ENCODE data around the gene CAMTA1.

GRCh38 chr1:7234471-7234755 is 449.2 kb downstream of the CAMTA1 start:
- TF ChIP-seq PATZ1 (CRISPR knock-in tag; IDR thresholded peaks at IDR 0.05; ENCODE audit: borderline replicate concordance) (no peak), ELK1 (CRISPR knock-in tag; IDR thresholded peaks at IDR 0.05) (no peak), KLF16 (IDR thresholded peaks at IDR 0.05) (no peak), USF2 (CRISPR knock-in tag; IDR thresholded peaks at IDR 0.05) (no peak), SIN3A (IDR thresholded peaks at IDR 0.05; ENCODE audit: borderline replicate concordance in 2 of 2, control insufficient read depth in 1 of 2, low read depth in 2 of 2, low read length in 2 of 2) (no peak), EWSR1 (IDR thresholded peaks at IDR 0.05; ENCODE audit: borderline replicate concordance, low read depth, partially characterized antibody) (no peak), POU5F1 (IDR thresholded peaks at IDR 0.05; ENCODE audit: borderline replicate concordance, low read depth, low read length, partially characterized antibody) (no peak), ETS1 (conservative IDR thresholded peaks at IDR 0.05; ENCODE audit: control insufficient read depth, low read depth, low read length) (no peak), RERE (CRISPR knock-in tag; IDR thresholded peaks at IDR 0.05; ENCODE audit: borderline replicate concordance) (no peak), CTCF (IDR thresholded peaks at IDR 0.05 in 2 of 3, conservative IDR thresholded peaks at IDR 0.05 in 1 of 3; ENCODE audit: insufficient read depth in 2 of 3, low read depth in 1 of 3, low read length in 3 of 3) (no peak), ZNF274 (IDR thresholded peaks at IDR 0.05; ENCODE audit: borderline replicate concordance, low read depth, low read length) (no peak), KAT2B (IDR thresholded peaks at IDR 0.05; ENCODE audit: low read depth, low read length) (no peak), IRF2 (CRISPR knock-in tag; IDR thresholded peaks at IDR 0.05) (no peak)
